WERI-Rb-1 (cell line): ENCODE data around the gene STMN1.

Experiments used
- DNase-seq: peaks from one replicate; pipeline ENCODE4 v3.0.0-alpha.2; 2020
- H3K27ac ChIP-seq: fragments of 250-450 bp; sonication (Bioruptor Pico); 2 replicates; pipeline ENCODE4 v1.5.1; 2020; ENCODE audit warnings: mild to moderate bottlenecking, moderate library complexity
- H3K27me3 ChIP-seq: fragments of 250-450 bp; sonication (Bioruptor Pico); 2 replicates; pipeline ENCODE4 v1.5.1; 2021; ENCODE audit warnings: mild to moderate bottlenecking, low read depth, moderate library complexity; ENCODE audit not compliant: insufficient read depth, severe bottlenecking
- H3K36me3 ChIP-seq: fragments of 250-450 bp; sonication (Bioruptor Pico); 2 replicates; pipeline ENCODE4 v1.5.1; 2020; ENCODE audit warnings: mild to moderate bottlenecking, moderate library complexity
- H3K4me3 ChIP-seq: 2 replicates; pipeline ENCODE4 v1.5.1; 2011; ENCODE audit warnings: low read depth, mild to moderate bottlenecking, control low read depth, low read length
- H3K9me3 ChIP-seq: fragments of 250-450 bp; sonication (Bioruptor Pico); 2 replicates; pipeline ENCODE4 v1.5.1; 2021; ENCODE audit warnings: mild to moderate bottlenecking, moderate library complexity; ENCODE audit not compliant: severe bottlenecking
- TF ChIP-seq, protein P1 (sequence below): IDR thresholded peaks from 2 replicates; pipeline ENCODE4 v1.5.1; 2011; ENCODE audit warnings: low read depth, mild to moderate bottlenecking, control low read depth, inconsistent platforms, low read length

The STMN1 gene

DNA sequence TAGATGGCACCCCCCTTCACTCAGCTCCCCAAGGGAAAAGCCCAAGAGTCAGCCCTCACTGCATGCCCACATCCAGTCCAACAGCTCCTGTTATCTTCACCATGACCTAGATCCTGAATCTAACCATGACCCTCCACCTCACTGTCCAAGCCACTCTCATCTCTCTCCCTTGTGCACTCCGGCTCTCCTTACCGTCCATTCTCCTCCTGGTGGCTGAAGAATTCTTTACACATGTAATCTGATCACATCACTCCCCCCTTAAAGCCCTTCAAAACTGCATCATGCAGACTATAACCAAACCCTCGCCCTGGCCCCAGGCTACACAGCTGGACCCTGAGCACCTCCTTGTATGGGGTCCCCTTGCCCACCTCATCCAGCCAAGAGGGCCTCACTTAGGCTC lies 16.7 kb downstream of the STMN1 start:
- no peaks in the 10 kb centered on the region for H3K27me3 ChIP-seq
- peaks cover 65% of the 10 kb centered on the region for H3K36me3 ChIP-seq
- no peak for DNase-seq
- H3K27ac ChIP-seq, result no peak overlapping the region
- H3K9me3 ChIP-seq, result no peaks in the 10 kb centered on the region
- TF ChIP-seq, protein P1, sequence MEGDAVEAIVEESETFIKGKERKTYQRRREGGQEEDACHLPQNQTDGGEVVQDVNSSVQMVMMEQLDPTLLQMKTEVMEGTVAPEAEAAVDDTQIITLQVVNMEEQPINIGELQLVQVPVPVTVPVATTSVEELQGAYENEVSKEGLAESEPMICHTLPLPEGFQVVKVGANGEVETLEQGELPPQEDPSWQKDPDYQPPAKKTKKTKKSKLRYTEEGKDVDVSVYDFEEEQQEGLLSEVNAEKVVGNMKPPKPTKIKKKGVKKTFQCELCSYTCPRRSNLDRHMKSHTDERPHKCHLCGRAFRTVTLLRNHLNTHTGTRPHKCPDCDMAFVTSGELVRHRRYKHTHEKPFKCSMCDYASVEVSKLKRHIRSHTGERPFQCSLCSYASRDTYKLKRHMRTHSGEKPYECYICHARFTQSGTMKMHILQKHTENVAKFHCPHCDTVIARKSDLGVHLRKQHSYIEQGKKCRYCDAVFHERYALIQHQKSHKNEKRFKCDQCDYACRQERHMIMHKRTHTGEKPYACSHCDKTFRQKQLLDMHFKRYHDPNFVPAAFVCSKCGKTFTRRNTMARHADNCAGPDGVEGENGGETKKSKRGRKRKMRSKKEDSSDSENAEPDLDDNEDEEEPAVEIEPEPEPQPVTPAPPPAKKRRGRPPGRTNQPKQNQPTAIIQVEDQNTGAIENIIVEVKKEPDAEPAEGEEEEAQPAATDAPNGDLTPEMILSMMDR, result no peak
- H3K4me3 ChIP-seq, result no peak overlapping the region

DNA sequence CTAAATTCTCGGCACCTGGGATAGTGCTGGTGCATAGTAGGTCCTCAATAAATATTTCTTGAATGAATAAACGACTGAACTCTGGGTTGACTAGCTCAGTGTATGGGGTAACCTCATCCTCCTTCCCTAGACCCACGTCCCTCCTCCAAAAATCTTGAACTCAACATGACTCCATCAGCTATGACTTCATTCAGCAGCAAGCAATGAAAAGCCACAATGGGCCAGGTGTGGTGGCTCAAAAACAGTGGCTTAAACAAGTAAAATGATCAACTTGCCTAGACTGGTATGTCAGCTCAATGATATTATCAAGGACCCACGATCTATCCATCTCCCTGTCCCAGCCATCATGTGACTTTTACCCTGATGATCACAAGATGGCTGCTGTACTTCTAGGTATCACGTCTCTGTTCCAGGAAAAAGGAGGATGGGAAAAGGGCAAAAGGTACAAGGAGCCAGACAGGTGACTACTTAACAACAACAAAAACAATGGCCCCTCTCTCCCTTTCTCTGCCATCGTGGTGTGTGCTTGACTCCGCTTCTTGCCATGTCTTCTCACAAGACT lies 17.7 kb downstream of the STMN1 start:
- H3K36me3 ChIP-seq, result peaks cover 55% of the 10 kb centered on the region
- no peak for DNase-seq
- no peak overlapping the region for H3K27ac ChIP-seq
- no peaks in the 10 kb centered on the region for H3K9me3 ChIP-seq
- TF ChIP-seq, protein P1, result no peak
- no peaks in the 10 kb centered on the region for H3K27me3 ChIP-seq
- H3K4me3 ChIP-seq, result no peak overlapping the region

DNA sequence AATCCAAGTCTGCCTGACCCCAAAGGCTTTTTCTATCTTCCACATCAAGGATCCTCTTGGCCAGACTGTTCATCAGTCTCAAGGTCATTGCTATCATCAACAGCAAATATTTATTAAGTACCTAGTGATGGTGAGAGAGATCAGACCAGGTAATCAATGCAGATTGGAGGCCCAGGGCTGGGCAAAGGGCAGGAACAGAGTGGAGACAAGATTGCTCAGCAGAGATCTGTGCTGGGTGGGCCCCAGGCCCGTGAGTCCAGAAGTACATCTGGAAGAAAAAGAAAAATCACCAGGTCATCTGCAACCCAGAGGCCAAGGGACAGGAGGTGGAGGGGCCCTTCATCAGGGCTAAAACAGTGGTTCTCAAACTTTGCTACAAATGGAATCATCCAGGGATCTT lies 20.6 kb downstream of the STMN1 start:
- no peak for DNase-seq
- H3K4me3 ChIP-seq, result no peak overlapping the region
- TF ChIP-seq, protein P1, result no peak

DNA sequence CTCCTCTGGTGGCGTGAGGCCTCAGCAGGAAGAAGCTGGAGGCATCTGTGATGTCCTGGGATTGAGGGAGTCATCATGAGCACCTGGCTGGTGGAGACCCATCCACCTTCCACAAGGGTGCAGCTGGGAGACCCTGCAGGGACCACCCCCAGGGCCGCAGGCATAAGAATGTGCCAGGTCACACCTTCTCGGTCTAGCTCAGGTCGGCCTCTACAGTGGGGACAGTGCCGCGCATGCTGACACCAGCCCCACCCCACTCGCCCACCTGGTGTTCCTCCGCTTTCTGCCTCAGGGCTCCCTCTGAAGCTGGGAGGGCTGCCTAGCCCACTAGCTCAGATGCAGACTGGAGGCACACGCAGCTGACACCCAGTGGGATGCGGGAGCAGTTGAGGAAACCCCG lies 25.0 kb downstream of the STMN1 start:
- H3K4me3 ChIP-seq, result no peak overlapping the region
- H3K27me3 ChIP-seq, result no peaks in the 10 kb centered on the region
- no peaks in the 10 kb centered on the region for H3K9me3 ChIP-seq
- H3K27ac ChIP-seq, result no peak overlapping the region
- TF ChIP-seq, protein P1, result no peak
- peaks cover 9% of the 10 kb centered on the region for H3K36me3 ChIP-seq
- DNase-seq, result no peak

More for the DNA sequence above, 20.6 kb downstream of the STMN1 start:
- peaks cover 30% of the 10 kb centered on the region for H3K36me3 ChIP-seq
- H3K9me3 ChIP-seq, result no peaks in the 10 kb centered on the region
- H3K27me3 ChIP-seq, result no peaks in the 10 kb centered on the region
- H3K27ac ChIP-seq, result no peak overlapping the region

DNA sequence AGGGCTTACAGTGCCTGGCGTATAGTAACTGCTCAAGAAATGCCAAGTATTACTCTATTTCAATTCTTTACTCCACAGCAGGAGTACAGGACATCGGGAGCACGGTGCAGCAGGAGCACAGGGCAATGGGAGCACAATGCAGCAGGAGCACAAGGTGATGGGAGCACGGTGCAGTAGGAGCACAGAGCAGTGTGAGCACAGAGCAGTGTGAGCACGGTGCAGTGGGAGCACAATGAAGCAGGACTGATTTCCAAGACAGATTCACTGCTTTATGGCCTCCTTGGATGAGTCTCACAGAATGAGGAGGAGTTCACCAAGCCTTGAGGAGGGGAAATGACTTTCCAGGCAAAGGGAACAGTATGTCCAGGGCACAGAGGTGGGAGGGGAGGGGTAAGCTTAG lies 25.7 kb downstream of the STMN1 start:
- TF ChIP-seq, protein P1, result no peak
- no peak for DNase-seq
- Histone ChIP-seq H3K36me3 (peaks cover 9% of the 10 kb centered on the region), H3K4me3 (no peak overlapping the region), H3K27me3 (no peaks in the 10 kb centered on the region), H3K27ac (no peak overlapping the region), H3K9me3 (no peaks in the 10 kb centered on the region)

DNA sequence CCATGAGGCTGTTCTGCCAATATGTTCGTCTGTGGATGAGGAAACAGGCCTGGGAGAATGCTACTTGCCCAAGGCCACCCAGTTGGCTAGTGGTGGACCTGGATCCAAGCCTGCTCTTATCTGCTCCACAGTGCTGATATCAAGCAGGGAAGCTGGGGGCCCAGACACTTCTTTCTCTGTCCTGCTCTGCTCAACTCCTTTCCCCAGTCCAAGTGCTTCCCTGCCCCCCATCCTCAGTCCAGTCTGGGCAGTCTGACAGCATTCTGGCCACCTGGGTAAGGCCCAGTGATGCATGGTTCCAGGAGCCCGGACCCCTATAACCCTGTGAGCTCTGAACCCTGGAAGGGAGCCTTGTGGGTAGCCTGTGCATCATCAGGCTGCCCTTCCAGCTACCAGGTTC lies 26.5 kb downstream of the STMN1 start:
- H3K9me3 ChIP-seq, result no peaks in the 10 kb centered on the region
- TF ChIP-seq, protein P1, result no peak
- DNase-seq, result no peak
- H3K36me3 ChIP-seq, result peaks cover under 1% of the 10 kb centered on the region; the same call in 1 of the 2 replicates
- no peaks in the 10 kb centered on the region for H3K27me3 ChIP-seq
- no peak overlapping the region for H3K4me3 ChIP-seq
- no peak overlapping the region for H3K27ac ChIP-seq
